ENCODE measurements around the gene TMEM82.

DNA sequence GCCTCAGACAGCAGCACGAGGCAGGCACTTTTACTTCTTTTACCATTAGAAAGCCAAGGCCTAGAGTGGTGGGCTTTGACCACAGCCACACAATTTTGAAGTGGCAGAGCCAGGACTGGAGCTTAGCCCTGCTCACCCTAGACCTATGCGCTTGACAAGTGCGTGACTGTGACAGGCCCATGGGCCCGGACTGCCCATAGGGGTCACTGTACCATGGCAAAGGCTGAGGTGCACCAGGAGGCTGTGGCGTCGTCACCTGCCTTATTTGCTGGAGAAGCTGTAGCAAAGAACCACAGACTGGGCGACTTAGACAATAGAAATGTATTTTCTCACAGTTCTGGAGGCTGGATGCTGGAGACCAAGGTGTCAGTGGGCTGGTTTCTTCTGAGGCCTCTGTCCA, 2.6 kb upstream of the TMEM82 start:
- no peak for TF ChIP-seq POLR2A (IDR thresholded peaks at IDR 0.05)
- TF ChIP-seq, protein P1, sequence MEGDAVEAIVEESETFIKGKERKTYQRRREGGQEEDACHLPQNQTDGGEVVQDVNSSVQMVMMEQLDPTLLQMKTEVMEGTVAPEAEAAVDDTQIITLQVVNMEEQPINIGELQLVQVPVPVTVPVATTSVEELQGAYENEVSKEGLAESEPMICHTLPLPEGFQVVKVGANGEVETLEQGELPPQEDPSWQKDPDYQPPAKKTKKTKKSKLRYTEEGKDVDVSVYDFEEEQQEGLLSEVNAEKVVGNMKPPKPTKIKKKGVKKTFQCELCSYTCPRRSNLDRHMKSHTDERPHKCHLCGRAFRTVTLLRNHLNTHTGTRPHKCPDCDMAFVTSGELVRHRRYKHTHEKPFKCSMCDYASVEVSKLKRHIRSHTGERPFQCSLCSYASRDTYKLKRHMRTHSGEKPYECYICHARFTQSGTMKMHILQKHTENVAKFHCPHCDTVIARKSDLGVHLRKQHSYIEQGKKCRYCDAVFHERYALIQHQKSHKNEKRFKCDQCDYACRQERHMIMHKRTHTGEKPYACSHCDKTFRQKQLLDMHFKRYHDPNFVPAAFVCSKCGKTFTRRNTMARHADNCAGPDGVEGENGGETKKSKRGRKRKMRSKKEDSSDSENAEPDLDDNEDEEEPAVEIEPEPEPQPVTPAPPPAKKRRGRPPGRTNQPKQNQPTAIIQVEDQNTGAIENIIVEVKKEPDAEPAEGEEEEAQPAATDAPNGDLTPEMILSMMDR (IDR thresholded peaks at IDR 0.05), result no peak
